Stimulated activated CD4-positive, alpha-beta T cell treated with anti-CD3 and anti-CD28 coated beads, Interleukin-12 subunit alpha, Interleukin-12 subunit beta, amount 100 ng/mL, for 24 hours (primary cell): ENCODE measurements around the gene ABHD12.

Experiments used
- DNase-seq, 2 experiments: peaks; one replicate each; pipeline ENCODE4 v3.0.0-alpha.2; 2020; ENCODE audit warnings: low read depth in 2 of 2

Gene ABHD12

GRCh38 chr20:25382704-25383370 lies 7.8 kb downstream of the ABHD12 start:
- no peak for DNase-seq

DNA sequence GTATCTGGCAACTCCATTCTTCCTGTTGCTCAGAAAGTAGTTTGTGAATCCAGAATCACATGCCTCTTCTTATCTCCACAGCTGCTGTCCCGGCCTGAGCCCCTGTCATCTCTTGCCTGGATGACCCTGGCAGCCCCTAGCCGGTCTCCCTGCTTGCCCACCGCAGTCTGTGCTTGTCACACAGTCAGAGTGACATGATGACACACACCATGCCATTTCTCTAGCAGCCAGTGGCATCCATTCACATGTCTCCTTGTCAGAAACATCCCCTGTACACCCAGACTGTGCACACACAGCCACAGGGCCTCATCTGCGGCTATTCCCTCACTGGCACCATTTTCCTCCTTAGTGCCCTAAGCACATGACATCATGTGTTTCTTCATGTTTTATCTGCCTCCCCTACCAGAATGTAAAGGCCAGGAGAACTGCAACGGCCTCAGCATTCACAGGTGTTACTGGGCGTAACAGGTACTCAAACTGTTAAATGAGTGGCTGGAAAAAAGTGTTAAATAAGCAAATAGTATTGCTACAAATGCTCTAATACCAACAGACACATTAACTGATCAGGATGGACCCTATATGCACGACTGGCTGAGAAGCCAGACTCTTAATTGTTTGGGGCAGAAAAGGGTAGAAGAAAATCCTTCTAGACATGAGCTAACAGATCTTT lies 9.6 kb downstream of the ABHD12 start:
- no peak for DNase-seq

GRCh38 chr20:25378884-25379733 lies 11.5 kb downstream of the ABHD12 start:
- no peak for DNase-seq

- DNase-seq: no peak
Observed at GRCh38 chr20:25378189-25378883, 12.3 kb downstream of the ABHD12 start.

GRCh38 chr20:25376886-25377285 lies 13.7 kb downstream of the ABHD12 start:
- DNase-seq: no peak

DNA sequence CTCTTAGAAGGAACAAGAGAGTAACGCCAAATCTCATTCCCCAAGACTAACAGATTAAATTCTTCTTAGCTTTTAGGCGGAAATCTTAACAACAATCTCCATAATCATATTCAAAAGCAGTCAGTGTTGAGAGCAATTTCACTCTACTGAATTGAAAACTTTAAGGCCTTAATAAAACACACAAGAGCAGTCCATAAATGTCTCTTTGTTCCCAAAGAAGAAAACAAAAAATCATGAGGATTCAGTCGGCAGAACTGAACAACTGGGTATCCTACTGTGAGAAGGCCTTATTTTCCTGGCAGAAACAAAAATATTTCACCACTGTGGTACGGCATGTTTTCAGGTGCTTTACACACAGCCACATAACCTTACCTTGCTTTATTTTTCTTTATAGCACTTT lies 14.4 kb downstream of the ABHD12 start:
- no peak for DNase-seq

DNA sequence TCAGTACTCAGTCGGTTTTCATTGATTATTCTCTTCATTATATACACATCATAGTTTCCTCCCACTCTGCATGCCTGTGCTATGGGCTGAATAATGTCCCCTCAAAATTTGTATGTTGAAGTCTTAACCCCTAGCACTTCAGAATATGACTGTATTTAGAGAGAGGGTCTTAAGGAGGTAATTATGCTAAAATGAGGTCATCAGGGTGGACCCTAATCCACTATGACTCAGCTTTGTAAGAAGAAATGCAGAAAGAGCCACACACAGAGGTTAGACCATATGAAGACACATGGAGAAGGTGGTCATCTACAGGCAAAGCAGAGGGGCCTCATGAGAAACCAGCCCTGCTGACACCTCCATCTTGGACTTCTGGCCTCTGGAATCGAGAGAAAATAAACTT lies 15.8 kb downstream of the ABHD12 start:
- no peak for DNase-seq

DNA sequence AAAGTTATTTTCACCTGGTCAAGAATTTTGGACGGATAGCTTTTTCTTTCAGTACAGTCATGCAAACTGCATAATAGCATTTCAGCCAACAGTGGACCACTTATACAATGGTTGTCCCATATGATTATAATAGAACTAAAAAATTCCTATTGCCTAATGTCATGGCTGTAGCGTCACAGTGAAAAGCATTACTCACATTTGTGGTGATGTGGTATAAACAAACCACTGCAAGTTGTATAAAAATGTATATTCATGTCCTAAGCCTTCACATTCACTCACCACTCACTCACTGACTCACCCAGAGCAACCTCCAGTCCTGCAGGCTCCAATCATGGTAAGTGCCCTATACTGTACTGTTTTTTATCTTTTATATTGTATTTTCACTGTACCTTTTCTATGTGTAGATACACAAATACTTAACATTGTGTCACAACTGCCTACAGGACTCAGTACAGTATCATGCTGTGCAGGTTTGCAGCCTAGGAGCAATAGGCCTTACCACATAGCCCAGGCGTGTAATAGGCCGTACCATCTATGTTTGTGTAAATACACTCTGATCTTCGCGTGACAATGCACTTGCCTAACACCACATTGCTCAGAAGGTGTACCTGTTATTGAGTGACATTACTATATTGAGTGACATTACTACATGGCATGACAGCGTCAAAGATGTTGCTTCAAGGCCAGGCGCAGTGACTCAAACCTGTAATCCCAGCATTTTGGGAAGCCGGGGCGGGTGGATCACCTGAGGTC lies 17.9 kb downstream of the ABHD12 start:
- no peak for DNase-seq

DNA sequence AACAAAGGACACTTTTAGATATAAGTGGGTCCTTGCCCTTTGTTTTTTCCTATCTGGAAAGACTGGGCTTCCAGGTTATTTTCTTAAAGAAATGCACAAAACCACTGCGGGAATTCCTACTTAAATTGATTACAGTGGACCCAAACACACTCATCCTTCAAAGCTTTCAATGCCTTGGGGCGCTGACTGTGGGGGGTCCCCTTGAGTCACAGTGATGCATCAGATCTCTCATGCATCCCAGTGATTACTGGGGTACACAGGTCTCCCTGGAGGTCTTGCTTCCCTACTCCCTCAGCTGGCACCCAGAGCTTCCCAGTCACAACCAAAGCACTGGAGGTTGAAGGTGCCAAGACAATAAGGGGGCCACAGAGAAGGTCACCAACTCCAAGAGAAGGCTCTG lies 20.7 kb downstream of the ABHD12 start:
- no peak for DNase-seq

- DNase-seq: no peak
Observed at GRCh38 chr20:25369529-25369928, 21.1 kb downstream of the ABHD12 start.

GRCh38 chr20:25368976-25369375 lies 21.7 kb downstream of the ABHD12 start:
- no peak for DNase-seq

DNA sequence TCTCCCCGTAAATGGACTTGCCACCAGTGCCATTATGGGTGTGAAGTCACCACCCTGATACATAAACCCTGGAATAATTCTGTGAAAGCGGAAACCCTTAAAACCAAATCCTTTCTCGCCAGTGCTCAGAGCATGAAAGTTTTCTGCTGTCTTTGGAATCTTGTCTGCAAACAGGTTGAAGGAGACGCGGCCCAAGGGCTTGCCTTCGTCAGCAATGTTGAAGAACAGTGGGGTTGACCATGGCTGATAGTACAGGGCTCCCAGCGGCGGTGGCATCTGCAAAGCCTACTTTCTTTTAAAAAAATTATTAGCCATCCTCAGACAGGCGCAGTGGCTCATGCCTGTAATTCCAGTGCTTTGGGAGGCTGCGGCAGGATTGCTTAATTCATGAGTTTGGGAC lies 22.1 kb downstream of the ABHD12 start:
- no peak for DNase-seq

DNA sequence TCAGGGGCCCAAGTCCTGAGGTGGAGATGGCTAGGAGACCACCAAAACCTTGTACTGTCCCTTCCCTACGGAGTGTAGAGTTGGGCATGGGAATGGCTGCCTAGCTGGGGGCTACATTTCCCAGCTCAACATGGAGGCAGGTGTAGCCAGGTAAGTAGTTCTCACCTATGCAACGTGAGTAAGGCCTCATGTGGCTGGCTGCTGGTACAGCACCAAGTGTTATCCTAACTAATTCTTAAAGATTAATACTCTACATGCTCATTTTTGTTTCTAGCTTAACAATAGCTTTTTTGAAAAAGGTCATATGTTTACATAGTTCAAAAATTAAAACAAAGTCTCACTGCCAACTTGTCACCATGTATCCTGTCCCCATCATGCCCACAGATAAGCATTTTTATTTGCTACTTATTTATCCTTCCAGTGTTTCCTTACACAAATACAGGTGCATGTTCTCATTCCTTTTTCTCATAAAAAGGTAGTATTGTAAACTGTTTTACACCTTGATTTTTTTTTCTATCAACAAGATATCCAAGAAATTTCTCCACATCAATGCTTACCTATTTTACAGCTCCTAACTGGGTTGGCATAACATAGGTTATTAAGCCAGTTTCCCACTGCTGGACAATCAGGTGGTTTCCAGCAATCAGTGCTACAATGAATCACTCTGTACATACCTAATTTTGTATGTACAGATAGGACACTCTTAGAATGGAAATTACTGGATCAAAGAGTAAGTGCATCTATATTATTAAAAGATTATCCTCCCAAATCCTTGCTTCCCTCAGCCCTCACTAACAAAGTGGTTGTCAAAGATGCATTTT lies 25.5 kb downstream of the ABHD12 start:
- no peak for DNase-seq

DNA sequence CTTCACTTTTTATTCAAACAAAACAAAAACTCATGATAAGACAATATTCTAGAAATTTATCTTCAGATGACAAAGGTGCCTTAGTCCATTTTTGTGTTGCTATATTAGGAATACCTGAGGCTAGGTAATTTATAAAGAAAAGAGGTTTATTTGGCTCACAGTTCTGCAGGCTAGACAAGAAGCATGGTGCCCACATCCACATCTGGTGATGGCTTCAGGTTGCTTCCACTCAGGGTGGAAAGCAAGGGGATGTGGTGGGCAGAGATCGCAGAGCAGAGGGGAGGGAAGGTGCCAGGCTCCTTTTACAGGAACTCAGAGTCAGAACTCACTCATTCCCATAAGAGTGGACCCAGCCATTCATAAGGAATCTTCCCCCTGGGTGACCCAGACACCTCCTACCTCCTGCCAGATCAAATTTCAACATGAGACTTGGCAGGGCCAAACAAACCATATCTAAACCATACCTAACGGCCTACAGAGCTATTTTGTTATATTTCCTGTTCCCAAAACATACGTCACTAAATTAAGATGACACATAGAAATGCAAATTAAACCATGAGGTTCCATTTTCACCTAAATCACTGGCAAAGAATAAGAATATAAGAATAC lies 26.4 kb downstream of the ABHD12 start:
- no peak for DNase-seq

DNA sequence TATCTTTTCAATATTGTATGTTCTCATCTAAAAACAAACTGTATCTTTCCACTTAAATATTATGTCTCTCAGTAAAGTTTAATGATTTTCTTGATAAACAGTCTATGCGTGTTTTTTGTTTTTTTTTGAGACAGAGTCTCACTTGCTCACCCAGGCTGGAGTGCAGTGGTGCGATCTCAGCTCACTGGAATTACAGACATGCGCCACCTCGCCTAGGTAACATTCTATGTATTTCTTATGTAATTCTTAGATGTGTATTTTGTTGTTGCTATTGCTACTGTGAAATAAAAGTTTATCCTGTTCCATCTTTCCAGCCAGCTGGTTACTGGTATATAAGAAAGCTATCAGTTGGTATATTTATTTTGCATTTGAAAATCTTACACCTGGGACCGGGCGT lies 29.4 kb downstream of the ABHD12 start:
- no peak for DNase-seq

GRCh38 chr20:25360631-25361286 lies 29.9 kb downstream of the ABHD12 start:
- no peak for DNase-seq

- DNase-seq: no peak
Observed at GRCh38 chr20:25356271-25356933, 34.2 kb downstream of the ABHD12 start.

GRCh38 chr20:25355866-25356265 lies 34.8 kb downstream of the ABHD12 start:
- no peak for DNase-seq

DNA sequence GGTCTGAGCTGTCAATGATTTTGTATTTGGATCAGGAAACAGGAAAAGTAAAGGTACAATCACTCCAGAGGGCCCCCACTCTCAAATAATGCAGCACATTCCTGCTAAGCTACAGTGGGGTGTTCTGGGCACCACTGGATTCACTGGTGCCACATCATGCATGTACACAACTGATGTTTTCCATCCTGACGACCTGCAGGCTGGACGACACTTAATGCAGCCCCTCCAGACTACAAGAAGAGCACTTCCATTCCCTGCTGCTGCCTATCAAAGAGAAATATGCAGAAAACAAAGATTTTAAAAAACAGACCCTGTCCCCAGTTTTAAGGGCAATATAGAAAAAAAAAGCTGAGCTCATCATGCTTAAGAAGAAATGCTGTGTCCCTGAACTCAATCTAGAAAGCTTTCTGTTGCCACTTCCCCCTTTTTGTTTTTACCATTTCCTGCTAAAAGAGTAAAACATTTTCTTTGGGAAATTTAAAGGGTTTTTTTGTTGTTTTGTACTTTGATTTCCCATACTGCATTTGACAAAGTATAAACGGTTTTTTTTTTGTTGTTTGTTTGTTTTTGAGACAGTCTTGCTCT lies 35.5 kb downstream of the ABHD12 start:
- DNase-seq: no peak
